K562 (cell line): Measurements from ENCODE around the gene CCDC116. TPM values are rescaled to one million over a fixed set of nuclear protein-coding genes. Genes with fewer than 3 reads are reported as not detected.

Experiments used
- ATAC-seq: fragments of 200-7000 bp; cut with Tn5 transposase; 3 replicates; pipeline ENCODE4 v1.9.1; 2020; ENCODE audit warnings: moderate library complexity
- BruUV-seq: library from RNA; stranded (reverse); fragments of 400-500 nt; replicated peaks from 2 replicates; lab custom pipeline; 2021; lab: Mats Ljungman, UMichigan
- CTCF ChIA-PET: fragments of 300-600 bp; formaldehyde crosslinking; extraction: SDS; loops from one replicate; lab custom pipeline; 2021; ENCODE audit warnings: low intra/inter-chr PET ratio; lab: Yijun Ruan, JAX
- POLR2A ChIA-PET: fragments of 300-600, 350-650 bp; sonication (Branson Sonifier 250); formaldehyde crosslinking; extraction: SDS; loops from one replicate; lab custom pipeline; 2021; ENCODE audit warnings: antibody characterized with exemption, inconsistent platforms; lab: Yijun Ruan, JAX
- DNase-seq, 4 experiments: peaks; one replicate each; pipeline versions ENCODE4 v3.0.0 to v3.0.0-alpha.2; 2011 to 2018; ENCODE audit warnings: low spot score in 3 of 4, mixed read lengths in 3 of 4; ENCODE audit errors: extremely low read depth in 1 of 4
- FAIRE-seq: peaks from 2 replicates; lab custom pipeline; 2011; peaks lifted over from hg19 to GRCh38; lab: Jason Lieb, UNC
- H2AFZ ChIP-seq: 2 replicates; pipeline ENCODE4 v1.6.0; 2011; ENCODE audit warnings: low read depth, low read length, control low read depth, inconsistent platforms
- H3K27ac ChIP-seq: fragments of 200-600 bp; 3 replicates; pipeline ENCODE4 v1.8.0; 2011; ENCODE audit warnings: low read depth, mild to moderate bottlenecking, control low read depth, inconsistent platforms, low read length, moderate library complexity, mixed read lengths; ENCODE audit errors: extremely low read depth
- H3K27me3 ChIP-seq, 2 experiments: fragments of 300-600 bp in 1 of 2; 2 replicates in 1 of 2; 3 replicates in 1 of 2; pipeline versions ENCODE4 v1.6.0 to v1.8.0; 2011; ENCODE audit warnings: inconsistent platforms in 2 of 2, low read length in 2 of 2, mild to moderate bottlenecking in 1 of 2, mixed read lengths in 1 of 2, moderate library complexity in 1 of 2; ENCODE audit not compliant: control insufficient read depth in 2 of 2, insufficient read depth in 2 of 2
- H3K36me3 ChIP-seq: fragments of 300-600 bp; 3 replicates; pipeline ENCODE4 v1.8.0; 2011; ENCODE audit warnings: mild to moderate bottlenecking, low read length, inconsistent platforms; ENCODE audit not compliant: control insufficient read depth, insufficient read depth
- H3K4me1 ChIP-seq, 2 experiments: fragments of 200-600 bp in 1 of 2; replicated peaks in 1 of 2; 2 replicates in 1 of 2; 3 replicates in 1 of 2; pipeline versions ENCODE4 v1.5.1 to v1.8.0; 2011; ENCODE audit warnings: inconsistent platforms in 2 of 2, low read length in 2 of 2, mild to moderate bottlenecking in 1 of 2, mixed read lengths in 1 of 2, moderate library complexity in 1 of 2; ENCODE audit not compliant: control insufficient read depth in 2 of 2, insufficient read depth in 2 of 2
- H3K4me2 ChIP-seq: 2 replicates; pipeline ENCODE4 v1.6.1; 2011; ENCODE audit warnings: low read length, control low read depth, inconsistent platforms, mixed read lengths; ENCODE audit not compliant: insufficient read depth
- H3K4me3 ChIP-seq: fragments of 200-600 bp; sonication (generic), shearing (Covaris generic); 2 replicates; pipeline ENCODE4 v1.5.1; 2016; ENCODE audit warnings: control low read depth, inconsistent platforms
- H3K79me2 ChIP-seq: fragments of 200-600 bp; 3 replicates; pipeline ENCODE4 v1.8.0; 2011; ENCODE audit warnings: low read length, inconsistent platforms; ENCODE audit not compliant: control insufficient read depth, insufficient read depth
- H3K9ac ChIP-seq, 2 experiments: 2 replicates each; pipeline versions ENCODE4 v1.6.0 to v1.6.1; 2011; ENCODE audit warnings: low read depth in 2 of 2, low read length in 2 of 2, control low read depth in 1 of 2, inconsistent platforms in 1 of 2, mild to moderate bottlenecking in 1 of 2, mixed read lengths in 1 of 2; ENCODE audit not compliant: insufficient read depth in 1 of 2
- H3K9me1 ChIP-seq: one replicate; pipeline ENCODE4 v1.6.0; 2011; ENCODE audit warnings: inconsistent platforms, mild to moderate bottlenecking, low read length, moderate library complexity; ENCODE audit not compliant: control insufficient read depth, insufficient read depth
- H3K9me3 ChIP-seq: replicated peaks from 2 replicates; pipeline ENCODE4 v1.5.1; 2011; ENCODE audit warnings: low read depth, low read length, inconsistent platforms; ENCODE audit not compliant: control insufficient read depth, insufficient read depth
- H4K20me1 ChIP-seq: replicated peaks from 2 replicates; pipeline ENCODE4 v1.6.1; 2011; ENCODE audit warnings: low read length, inconsistent platforms, mixed read lengths; ENCODE audit not compliant: control insufficient read depth, insufficient read depth
- CTBP1 ChIP-seq: fragments of 450-650 bp; IDR thresholded peaks from 2 replicates; pipeline ENCODE4 v1.6.1; 2016; ENCODE audit warnings: borderline replicate concordance
- NFYB ChIP-seq: IDR thresholded peaks from 2 replicates; pipeline ENCODE4 v1.6.1; 2011; ENCODE audit warnings: mild to moderate bottlenecking, moderate library complexity; ENCODE audit not compliant: insufficient read length; ENCODE audit errors: extremely low read depth
- PRPF4 ChIP-seq: fragments of 200-400 bp; formaldehyde crosslinking; IDR thresholded peaks from one replicate; pipeline ENCODE4 v1.6.1; 2017; ENCODE audit warnings: low read length, low read depth, mild to moderate bottlenecking; ENCODE audit not compliant: insufficient read depth, poor library complexity, severe bottlenecking
- WGBS: fragments of 100-300 bp; shearing (Covaris generic); methylation state at CpG from one replicate; pipeline ENCODE4 v1.1.6; 2016; ENCODE audit warnings: low coverage, mixed read lengths; ENCODE audit not compliant: insufficient coverage; ENCODE audit errors: missing lambda C conversion rate; 5-methylcytosine and 5-hydroxymethylcytosine counted together
- in situ Hi-C: fragments of 300-500 bp; cut with MboI; formaldehyde crosslinking; loops from 4 replicates; pipeline ENCODE4 v1.15.0; 2018; ENCODE audit warnings: inconsistent platforms, mixed read lengths
- intact Hi-C: fragments of 100-400 bp; cut with micrococcal nuclease; formaldehyde crosslinking; loops from 2 replicates; pipeline ENCODE4 v1.14.2; 2022
- polyA plus RNA-seq, 8 experiments: library from polyadenylated mRNA; depleted of rRNA in 4 of 8; stranded (reverse) in 5 of 8; unstranded in 3 of 8; fragments of >200 nt; fragmentation: Nextera tagmentation in 2 of 8; fragmentation: Illumina TruSeq in 1 of 8; extraction: Ambion mirVana in 2 of 8; extraction: Trizol in 1 of 8; gene quantifications; 2 replicates each; pipeline versions ENCODE4 v1.2.1 to v1.2.3, GENCODE V29; 2011 to 2014; ENCODE audit warnings: inconsistent platforms in 1 of 8, missing spikeins in 1 of 8
- total RNA-seq, 7 experiments: library from RNA; depleted of rRNA in 6 of 7; stranded (reverse); fragments of >200 nt in 6 of 7; fragmentation: Illumina TruSeq in 2 of 7; extraction: Trizol in 2 of 7; gene quantifications; 2 replicates each; pipeline versions ENCODE4 v1.2.1 to v1.2.3, GENCODE V29; 2011 to 2021; ENCODE audit warnings: low replicate concordance in 1 of 7
- TF ChIP-seq, protein P1 (sequence below): fragments of 450-650 bp; formaldehyde crosslinking; IDR thresholded peaks from 2 replicates; pipeline ENCODE4 v1.4.0; 2020; ENCODE audit warnings: mild to moderate bottlenecking
- TF ChIP-seq, protein P2 (sequence below): sonication (generic); formaldehyde crosslinking; IDR thresholded peaks from 2 replicates; pipeline ENCODE4 v1.8.1; 2023; ENCODE audit warnings: mild to moderate bottlenecking, missing genetic modification reagents

Gene CCDC116
- total and polyA plus RNA-seq, 9 of the 15 experiments (the other 6 are each of a cell fraction or from before 2014, with no cell fraction given) = 1.6 to 11.3 (median 4.7) TPM

DNA sequence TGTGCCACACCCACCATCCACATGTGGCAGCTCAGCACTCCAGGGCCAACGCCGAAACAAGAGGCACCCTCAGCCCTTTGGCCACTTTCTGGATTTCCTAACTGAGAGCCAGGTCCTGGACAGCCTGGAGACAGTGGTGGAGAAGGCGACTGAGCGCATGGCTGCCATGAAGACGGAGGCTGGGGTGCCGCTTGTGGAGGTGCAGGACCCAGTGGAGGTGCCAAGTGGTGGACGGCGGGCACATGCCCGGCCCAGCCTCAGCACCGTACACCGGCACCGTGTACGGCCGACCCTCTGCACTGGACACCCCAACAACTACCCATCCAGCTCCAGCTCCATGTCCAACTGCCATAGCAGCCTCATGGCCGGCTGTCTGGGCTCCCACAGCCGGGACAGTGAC is 1.5 kb downstream of the CCDC116 start:
- BruUV-seq = no TSS peak
- H4K20me1 ChIP-seq = no peaks in the 10 kb centered on the region

More for the DNA sequence above, 1.5 kb downstream of the CCDC116 start:
- Histone ChIP-seq H3K27ac (no peak overlapping the region), H3K27me3 (no peaks in the 10 kb centered on the region), H2AFZ (no peak overlapping the region), H3K9me1 (peaks cover 9% of the 10 kb centered on the region), H3K9ac (peak overlapping the region in 1 of 2 experiments; percentile 79; a peak in 2 of 4 replicates), H3K4me1 (peaks cover 27 to 78% of the 10 kb centered on the region in 2 experiments; a peak in 4 of 5 replicates), H3K4me2 (no peak overlapping the region), H3K4me3 (no peak overlapping the region), H3K36me3 (peaks cover 4% of the 10 kb centered on the region; the same call in 2 of the 3 replicates), H3K9me3 (no peaks in the 10 kb centered on the region), H3K79me2 (peaks cover 17% of the 10 kb centered on the region)
- in situ Hi-C loops (loop anchor here (25.0 kb wide), 1 partner anchor 497 kb away; no protein-coding TSS in a partner anchor), intact Hi-C loops (loop anchor here (10.0 kb wide), 1 partner anchor 921 kb away; the partner anchor contains the start of gene PRAME)
- FAIRE-seq (no peak), DNase-seq (no peak), ATAC-seq (no peak)
- CTCF ChIA-PET = no interaction called here
- POLR2A ChIA-PET = interaction anchor here (1.0 to 76.8 kb wide), 6 partner anchors 15 to 1509 kb away, joined by 4 to 4622 read pairs (median 12); partner anchors contain the start of genes CCDC116, PPIL2, SDF2L1 and YDJC
- whole genome bisulfite sequencing = 82% methylated on average over 16 of the region's 16 CpGs
- TF ChIP-seq NFYB (no peak), CTBP1 (no peak), PRPF4 (no peak)
- TF ChIP-seq, protein P1, sequence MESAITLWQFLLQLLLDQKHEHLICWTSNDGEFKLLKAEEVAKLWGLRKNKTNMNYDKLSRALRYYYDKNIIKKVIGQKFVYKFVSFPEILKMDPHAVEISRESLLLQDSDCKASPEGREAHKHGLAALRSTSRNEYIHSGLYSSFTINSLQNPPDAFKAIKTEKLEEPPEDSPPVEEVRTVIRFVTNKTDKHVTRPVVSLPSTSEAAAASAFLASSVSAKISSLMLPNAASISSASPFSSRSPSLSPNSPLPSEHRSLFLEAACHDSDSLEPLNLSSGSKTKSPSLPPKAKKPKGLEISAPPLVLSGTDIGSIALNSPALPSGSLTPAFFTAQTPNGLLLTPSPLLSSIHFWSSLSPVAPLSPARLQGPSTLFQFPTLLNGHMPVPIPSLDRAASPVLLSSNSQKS = no peak
- TF ChIP-seq, protein P2, sequence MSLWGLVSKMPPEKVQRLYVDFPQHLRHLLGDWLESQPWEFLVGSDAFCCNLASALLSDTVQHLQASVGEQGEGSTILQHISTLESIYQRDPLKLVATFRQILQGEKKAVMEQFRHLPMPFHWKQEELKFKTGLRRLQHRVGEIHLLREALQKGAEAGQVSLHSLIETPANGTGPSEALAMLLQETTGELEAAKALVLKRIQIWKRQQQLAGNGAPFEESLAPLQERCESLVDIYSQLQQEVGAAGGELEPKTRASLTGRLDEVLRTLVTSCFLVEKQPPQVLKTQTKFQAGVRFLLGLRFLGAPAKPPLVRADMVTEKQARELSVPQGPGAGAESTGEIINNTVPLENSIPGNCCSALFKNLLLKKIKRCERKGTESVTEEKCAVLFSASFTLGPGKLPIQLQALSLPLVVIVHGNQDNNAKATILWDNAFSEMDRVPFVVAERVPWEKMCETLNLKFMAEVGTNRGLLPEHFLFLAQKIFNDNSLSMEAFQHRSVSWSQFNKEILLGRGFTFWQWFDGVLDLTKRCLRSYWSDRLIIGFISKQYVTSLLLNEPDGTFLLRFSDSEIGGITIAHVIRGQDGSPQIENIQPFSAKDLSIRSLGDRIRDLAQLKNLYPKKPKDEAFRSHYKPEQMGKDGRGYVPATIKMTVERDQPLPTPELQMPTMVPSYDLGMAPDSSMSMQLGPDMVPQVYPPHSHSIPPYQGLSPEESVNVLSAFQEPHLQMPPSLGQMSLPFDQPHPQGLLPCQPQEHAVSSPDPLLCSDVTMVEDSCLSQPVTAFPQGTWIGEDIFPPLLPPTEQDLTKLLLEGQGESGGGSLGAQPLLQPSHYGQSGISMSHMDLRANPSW = peak; percentile 48; the same call in 1 of the 2 replicates
